ENCODE measurements around the gene PPP2R1B.
"Not testable (repeated sequence)": the region's sequence is repeated elsewhere in the genome, so short reads cannot be mapped to it uniquely, and the experiment has no call there.

PPP2R1B gene

DNA sequence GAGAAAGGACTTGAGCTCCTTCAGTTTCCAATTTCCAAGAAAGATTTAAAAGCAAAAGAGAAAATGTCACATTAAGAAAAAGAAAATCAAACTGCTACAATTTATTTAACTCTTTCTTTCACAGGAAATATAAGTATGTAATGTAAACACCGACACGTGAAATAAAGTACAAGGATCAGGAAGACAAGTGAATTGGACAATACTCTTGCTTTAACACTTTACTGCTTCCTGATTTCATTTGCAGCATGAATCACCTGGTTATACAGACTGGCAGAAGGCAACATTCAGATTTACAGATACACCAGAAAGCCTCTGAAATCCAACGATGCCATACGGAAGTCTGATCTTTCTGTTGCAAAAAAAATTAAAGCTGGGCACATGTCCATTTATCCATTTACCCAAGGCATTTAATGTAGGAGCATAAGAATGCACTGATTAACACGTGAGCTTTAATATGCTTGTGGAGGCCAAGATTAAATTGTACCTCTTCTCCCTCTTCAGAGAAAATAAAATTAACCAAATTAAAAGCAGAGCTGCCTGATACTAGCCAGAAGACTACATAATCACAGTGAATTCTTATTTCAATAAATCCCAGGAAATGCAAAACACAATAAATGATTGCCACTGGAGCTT lies 16.0 kb upstream of the PPP2R1B start:
- no peak for DNase-seq

DNA sequence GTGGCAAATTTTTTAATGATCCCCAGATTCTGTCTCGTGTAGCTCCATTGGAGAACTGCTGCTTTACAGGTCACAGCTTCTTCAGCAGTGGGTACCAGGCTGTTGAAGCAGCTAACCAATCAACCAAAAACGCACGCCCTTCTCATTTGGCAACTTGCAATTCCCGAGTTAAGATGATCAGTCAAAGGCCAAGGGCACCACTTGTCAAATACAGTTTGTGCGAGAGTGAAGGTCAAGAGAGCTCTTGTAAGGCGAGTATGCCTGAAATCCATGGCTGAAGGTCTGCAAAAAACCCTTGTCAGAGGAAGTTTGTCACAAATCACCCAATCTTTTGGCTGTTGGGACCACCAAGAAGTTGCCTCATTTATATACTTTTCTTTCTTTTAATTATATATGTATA lies 12.9 kb upstream of the PPP2R1B start:
- no peak for DNase-seq

DNA sequence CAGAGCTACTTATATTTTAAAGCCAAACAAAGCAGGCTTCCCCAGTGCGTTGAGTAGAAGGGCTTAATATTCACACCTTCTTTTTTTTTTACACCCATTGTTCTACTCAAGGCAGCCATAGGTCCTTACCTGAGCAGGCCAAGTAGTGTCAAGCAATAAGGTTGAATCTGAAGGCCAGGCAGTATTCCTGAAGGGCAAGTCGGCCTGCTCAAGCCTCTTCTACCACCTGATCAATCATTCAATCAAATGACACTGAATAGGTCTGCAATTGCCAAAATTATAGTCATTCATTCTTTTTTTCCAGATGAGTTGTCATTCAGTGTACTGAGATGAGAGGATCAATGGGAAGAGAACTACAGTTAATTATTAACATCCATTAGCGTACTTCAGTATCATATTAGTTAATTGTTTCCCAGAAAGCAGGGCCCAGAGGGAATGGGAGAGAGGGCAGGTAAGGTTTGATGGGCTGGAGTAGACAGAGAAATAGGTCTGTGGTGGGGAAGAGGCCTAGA lies 11.9 kb upstream of the PPP2R1B start:
- no peak for DNase-seq

DNA sequence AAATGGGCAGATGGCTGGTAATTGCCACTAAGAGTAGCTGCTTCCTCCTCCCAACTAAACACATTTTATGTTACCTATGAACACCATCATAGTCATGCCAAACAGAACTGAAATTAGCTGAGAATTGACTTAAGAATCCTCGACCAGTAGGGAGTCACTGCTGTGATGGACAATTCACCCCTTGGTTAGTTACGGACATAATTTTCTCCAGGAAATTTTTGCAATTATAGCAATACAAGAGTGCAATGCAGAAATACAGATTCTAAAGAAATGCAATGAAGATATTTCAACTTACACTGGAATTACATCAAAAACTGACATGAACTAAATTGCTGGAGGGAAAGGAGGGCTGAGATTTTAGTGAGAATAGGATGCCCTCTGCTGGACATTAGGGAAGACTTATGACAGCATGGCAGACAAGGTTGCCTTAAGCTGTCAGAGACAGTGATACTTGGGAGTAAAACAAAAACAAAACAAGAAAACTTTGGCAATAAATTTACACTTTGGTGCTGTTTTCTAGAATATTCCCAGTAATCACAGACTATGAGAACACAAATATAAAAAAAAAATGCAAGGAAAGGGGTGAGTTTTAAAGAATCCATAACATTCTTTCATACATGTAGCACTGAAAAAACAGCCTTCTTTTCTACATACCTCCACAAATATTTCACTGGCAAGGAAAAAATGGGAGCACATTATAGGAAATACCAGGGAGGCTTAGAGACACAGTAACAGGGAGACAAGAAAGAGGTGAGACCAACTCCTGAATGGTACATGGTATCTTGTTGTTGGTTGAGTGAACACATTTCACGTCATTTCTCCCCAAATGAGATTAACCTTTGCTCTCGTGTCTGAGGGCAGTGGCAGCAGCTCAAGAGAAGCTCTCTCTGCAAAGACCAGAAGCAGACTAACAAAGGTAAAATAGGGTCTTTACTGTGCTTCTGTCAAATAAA lies 11.2 kb upstream of the PPP2R1B start:
- DNase-seq: no peak

DNA sequence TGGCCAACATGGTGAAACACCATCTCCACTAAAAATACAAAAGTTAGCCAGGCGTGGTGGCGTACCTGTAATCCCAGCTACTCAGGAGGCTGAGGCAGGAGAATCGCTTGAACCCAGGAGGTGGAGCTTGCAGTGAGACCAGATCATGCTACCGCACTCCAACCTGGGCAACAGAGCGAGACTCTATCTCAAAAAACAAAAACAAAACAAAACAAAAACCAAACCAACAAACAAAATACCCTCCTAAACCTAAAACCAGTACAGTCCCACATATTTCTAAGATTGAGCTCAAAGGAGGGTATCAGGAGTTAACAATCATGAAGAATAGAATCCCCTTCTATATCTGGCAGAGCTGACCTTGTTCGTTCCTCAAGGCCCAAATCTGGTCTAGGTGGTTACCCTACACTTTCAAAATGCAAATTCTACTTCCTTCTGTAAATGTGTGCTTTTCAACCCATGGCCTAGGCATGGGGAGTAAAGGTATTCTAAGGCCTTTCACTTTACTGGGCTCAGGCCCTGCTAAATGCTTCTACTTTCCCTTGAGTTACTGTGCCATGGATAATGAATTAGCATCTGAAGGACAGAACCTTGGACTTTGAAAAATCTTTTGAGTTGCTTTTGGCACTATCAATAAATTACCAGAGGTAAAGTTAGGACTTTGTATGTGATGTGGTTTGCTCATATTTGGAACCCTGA lies 10.4 kb upstream of the PPP2R1B start:
- DNase-seq: no peak

DNA sequence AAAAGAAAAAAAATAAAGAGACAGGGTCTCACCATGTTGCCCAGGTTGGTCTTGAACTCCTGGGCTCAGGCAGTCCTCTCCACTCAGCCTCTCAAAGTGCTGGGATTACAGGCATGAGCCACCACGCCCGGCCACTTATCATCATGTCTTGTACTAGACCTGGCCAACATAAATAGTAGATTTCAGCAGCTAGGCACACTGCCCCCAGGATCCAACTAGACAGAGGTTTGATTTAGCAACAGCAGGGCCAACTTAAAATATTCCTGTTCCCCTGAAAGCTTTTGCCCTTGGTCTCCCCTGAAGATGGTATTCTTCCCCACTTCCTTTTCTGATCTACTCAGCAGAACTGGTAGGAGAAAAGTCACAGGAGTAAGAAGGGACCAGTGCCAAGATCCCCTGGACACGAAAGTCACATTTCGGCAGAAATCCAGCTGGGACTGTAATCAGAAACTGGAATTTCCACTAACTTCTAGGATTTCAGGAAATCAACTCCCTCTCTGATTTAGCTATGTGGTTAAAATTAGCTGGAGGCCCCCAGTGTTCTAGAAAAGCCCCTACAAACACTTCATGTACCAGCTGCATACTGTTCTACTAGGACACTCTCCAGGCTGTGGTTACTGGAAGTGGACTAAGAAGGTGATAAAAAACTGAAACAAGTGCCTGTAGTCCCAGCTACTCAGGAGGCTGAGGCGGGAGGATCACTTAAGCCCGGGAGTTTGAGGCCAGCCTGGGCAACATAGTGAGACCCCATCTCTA lies 8.9 kb upstream of the PPP2R1B start:
- no peak for DNase-seq

DNA sequence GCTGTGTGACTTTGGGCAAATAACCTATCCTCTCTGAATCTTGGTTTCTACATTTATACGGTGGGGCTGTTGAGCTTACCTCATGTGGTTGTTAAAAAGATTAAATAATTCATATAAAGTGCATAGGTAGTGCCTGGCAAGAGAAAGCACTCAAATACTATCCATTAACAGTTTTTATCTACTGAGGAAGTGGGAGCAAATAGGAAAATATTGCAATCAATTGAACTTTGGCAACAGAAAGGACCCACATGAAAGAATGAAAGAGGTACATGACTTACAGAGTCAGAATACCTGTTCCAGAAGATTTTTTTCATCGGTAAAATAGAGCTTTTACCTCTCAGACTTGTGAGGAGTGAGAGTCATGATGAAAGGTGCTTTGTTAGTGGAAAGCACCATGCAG lies 6.3 kb upstream of the PPP2R1B start:
- no peak for DNase-seq

DNA sequence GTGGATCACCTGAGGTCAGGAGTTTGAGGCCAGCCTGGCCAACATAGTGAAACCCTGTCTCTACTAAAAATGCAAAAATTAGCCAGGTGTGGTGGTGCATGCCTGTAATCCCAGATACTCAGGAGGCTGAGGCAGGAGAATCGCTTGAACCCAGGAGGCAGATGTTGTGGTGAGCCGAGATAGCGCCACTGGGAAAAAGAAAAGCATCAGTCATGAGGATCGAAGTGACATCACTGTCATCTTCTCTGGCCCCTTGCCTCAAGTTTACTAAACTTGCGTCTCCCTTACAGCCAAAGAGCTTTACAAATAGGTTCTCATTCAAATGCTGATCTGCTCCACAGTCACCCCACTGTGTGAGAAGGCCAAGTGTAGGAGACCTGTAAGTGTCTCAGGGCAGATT lies 5.0 kb upstream of the PPP2R1B start:
- DNase-seq: not testable (repeated sequence)

DNA sequence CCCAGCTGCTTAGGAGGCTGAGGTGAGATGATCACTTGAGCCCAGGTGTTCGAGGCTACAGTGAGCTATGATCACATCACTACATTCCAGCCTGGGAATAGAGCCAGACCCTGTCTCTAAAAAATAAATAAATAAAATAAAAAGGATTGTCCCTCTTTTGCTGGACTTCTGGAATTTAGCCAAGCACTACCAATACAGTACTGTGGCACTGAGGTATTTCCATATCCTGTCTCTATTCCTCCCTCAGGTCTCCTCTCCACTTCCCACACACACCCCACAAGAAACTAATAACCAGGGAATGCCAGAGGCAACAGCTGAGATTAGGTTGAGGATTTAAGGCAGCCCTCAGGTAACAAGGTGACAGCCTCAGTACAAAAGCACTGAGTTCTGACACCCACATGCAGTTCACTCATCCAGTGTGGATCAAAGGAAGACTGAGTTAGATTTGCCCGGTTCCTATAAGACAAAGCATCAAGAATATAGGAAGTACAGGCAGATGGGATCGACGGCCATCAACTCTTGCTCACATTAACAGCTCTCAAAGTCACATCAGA lies 4.5 kb upstream of the PPP2R1B start:
- no peak for DNase-seq

DNA sequence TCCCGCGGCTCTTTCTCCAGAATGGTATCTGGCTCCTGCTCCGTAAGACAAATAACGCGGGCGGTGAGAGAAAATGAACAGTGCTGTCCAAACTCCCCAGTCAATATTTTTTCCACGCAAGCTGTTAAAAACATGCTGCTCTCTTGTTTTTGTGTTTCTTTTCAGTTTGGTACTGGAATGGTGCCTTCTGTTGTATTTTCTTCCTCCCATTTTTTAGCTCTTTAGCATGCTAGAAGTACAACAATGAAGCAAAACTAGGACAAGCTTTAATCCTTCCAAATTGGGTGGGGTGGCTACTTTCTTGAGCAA lies 599 bp upstream of the PPP2R1B start:
- DNase-seq: no peak

DNA sequence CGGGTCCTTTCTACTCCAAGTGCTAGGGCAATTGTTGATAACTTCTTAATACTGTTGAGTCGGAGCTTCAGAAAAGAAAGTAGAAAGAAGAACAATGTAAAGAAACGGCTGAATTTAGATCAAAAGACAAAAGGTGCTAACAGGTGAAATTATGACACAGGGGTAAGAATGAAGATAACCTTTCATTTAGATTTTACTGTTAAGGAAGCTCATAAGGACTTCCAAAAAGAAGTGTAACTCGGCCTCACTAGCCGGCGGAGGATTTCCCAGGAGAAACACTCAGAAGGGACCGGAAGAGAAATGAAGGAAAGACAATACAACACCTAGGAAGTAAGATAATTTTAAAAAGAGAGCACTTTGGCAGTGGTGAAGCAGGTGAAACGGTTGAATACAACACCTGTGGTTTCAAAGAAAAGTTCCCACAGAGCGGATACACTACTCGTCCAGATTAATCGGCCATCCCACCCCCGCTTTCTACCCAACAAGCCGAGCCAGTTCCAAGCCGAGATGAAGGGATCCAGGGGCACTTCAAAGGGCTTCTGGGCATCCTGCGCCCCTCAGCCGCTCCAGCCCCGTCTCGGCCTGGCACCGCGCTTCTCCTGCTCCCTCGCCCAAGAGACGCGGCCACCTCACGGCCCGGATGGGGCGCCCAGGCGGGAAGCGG lies 737 bp downstream of the PPP2R1B start:
- no peak for DNase-seq

DNA sequence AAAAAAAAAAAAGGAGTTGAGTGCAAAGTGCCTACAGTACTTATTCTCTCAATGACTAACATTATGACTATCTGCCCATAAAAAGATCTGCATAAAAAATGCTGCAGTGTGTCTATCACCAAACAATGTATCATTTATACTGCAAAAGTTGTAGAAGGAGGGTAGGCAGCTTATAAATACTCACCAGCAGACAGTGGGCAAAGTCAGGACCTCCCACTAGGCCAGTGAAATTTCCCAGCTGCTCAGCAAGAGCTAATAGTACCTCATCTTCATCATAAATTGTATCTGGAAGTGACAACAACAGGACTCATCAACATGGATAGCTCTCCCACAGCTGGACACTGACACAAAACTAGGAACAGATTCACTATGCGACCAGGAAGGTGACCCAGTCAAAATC lies 1.6 kb downstream of the PPP2R1B start:
- DNase-seq: no peak

DNA sequence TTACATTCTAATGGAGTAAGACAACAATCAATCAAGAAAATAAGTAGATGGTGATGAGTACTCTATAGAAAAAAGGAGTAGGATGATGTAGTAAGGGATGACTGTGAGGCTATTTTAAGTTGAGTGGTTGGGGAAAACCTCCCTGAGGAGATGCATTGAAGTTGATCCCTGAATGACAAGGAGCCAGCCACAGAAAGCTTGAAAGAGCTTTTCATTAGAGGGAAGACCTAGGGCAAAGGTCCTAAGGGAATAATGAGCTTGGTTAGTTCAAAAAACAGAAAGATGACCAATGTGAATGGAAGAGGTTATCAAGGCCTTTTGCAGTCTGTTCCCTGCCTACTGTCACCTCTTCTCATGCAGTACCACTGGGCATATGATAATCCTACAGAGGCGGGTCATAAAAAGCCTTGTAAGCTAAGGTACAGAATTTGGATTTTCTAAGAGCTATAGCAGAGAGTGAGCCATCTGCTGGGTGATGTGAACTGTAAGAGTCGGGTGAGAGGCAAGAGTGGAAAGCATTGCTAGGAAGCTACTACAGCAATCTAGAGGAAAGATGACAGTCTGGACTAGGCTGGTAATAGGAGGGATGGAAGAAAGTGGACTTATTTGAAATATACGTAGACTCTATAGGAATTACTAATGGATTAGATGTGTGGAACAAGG lies 3.1 kb downstream of the PPP2R1B start:
- DNase-seq: no peak

DNA sequence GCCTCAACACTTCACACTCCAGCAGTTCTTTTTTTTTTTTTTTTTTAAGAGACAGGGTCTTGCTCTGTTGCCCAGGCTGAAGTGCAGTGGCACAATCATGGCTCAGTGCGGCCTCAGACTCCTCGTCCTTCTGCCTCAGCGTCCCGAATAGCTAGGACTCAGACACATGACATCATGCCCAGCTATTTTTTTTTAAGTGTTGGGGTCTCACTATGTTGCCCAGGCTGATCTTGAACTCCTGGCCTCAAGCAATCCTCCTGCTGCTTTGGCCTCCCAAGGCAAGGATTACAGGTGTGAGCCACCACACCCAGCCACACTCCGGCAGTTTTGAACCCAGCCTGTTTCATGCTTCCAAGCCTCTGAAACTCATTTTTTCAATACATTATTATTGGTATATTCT lies 3.7 kb downstream of the PPP2R1B start:
- no peak for DNase-seq

DNA sequence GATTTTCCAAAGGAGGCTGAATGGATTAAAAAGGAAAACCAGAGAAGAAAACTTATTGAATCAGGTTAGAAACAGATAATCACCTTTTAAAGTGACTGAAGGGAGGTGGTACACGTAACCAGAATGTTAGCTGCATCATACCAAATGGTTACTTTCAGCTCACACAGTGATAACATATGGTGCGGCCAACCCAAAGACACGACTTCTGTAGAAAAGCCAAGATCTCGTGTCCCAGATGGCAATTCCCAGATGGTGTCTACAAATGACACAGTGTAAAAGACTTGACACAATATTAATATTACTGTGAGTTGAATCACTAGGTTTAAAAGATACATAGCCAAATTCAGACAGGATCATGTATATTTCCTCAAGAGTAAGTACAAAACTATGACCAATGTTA lies 5.2 kb downstream of the PPP2R1B start:
- DNase-seq: no peak

DNA sequence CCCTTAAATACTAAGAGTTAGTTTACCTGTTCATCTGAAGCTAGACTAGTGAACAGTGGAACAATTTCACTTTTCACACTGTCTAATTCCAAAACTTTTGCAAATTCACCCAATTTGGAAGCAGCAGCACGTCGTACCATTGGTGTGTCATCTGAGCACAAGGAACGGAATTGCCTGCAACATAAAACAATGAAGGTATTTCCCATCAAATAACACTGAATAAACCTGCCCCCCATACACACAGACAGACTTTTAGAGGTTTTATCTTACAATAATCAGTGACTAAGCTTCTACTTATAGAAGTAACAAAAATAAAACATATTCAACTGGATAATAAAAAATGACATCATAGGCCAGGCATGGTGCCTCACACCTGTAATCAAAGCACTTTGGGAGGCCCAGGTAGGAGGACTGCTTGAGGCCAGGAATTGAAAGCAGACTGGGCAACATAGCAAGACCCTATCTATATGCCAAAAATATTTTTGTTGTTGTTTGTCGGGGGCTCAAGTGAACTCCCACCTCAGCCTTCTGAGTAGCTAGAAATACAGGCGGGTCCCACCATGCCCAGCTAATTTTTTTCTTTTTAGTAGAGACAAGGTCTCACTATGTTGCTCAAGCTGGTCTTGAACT lies 6.3 kb downstream of the PPP2R1B start:
- DNase-seq: no peak

DNA sequence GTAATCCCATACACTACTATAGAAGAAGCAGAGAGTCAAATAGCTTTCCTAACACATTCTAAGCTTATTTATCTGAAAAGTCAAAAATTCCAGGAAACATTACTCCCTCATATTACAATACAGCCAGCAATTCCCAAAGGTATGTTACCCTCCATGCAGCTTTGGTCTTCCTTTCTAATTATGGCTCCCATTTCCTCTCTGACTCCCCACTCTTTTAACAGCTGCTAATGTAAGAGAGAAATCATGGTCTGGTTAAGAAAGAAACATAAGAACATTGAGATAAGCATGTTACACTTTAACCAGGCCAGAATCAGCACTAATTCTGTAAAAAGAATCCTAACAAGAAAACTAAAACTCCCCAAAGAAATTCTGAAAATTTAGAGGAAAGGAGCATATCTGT lies 6.8 kb downstream of the PPP2R1B start:
- no peak for DNase-seq

DNA sequence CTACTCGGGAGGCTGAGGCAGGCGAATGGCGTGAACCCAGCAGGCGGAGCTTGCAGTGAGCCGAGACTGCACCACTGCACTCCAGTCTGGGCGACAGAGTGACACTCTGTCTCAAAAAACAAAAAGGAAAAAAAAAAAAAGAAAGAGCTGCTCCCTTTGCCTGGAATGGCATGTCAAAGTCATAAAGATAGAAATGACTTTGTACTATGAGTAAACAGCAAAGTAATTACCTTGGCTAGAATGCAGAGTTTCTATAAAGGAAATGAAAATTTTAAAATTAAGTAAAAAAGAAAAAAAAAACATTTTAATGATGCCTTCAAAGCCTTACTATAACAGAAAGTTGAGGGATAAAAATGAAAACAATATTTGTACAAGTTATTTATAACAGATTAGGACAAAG lies 10.1 kb downstream of the PPP2R1B start:
- DNase-seq: no peak

DNA sequence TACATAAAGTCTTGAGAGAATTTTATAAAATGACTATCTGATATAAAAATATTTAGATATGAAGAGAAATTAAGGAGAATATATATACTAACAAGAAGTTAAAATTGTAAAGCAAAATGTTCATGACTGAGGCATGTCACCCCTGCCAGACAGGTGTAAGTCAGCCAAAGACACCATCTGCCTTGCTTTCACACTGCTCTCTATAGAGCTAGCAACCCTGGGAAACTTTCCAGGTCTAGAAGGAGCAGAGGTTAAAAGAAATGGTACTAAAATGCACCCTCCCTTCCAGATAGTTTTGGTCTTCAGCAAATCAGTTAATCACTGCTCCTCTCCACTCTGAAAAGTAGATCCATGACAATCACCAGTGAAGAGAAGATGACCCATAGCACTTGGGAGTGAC lies 16.5 kb downstream of the PPP2R1B start:
- no peak for DNase-seq

DNA sequence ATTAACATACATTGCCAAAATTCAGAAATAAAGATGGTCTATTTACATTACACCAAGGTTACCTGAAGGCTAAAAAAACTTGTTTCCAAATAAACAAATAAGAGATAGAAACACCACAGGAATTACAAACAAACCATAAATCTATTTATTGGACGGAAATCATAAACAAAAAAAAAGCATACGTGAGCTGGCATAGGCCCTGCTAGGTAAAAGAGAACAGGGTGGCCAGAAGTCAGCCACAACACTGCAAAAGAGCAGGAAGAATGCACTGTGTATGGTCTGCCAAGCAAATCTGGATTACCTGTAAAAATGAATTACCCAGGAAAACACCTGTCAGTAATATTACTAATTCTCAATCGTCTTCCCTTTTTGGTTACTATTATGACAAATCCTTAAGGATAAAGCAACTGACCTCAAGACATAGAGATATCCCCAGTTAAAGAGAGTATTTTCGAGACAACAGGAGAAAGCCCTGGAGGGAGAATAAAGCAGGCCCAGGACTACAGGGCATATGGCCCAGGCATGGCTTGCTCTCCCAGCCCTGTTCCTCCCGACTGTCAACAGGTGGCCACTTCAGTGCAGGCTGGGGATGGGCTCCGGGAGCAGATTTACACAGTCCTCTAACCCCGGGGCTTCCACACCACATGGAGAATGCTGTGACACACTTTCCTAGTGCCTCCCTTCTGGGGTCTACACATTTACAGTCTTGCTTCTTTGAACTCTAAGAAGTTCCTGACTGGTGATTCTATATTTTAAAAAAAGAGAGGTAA lies 18.0 kb downstream of the PPP2R1B start:
- DNase-seq: no peak
